Inflammatory macrophage (primary cell): Measurements from ENCODE around the gene ADGRD1.
A peak's percentile ranks its signal among the peaks of the same experiment; 100 is the strongest.

Experiments
- DNase-seq, 2 donors: peaks; one replicate each; pipeline ENCODE4 v3.0.0-alpha.2; 2020 to 2022

Gene ADGRD1

DNA sequence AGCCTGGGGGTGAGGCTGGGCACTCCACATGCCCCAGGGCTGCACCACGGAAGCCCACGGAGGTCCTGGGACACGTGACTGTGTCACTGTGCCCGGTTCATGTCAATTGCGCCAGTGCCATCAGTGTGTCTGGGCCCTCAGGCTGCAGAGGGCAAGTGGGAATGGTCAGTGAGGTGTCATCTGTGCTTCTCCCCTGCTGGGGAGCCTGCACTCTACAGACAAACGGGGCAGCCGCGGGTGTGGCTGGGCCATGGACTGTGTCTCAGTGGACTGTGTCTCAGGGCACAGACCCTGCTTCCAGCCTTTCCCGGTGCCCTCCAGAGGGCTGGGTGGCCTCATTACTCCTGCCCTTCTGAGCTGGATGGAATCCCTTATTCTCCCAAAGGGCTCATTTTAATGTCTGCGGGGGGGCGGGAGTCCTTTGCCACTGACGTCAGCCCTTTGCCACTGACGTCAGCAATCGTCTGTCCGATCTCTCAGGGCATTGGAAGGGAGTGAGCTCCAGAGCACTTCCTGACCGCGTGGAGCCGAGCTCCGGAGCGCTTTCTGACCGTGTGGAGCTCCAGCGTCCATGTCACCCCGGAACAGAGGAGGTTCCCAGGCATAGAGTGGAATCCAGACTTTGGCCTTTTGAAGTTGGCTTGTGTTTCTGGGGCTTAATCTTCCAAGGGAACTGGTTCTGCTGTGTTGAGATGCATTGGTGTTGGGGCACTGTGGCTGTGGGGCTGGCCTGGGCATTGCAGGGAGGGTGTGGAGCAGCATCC is 72.4 kb downstream of the ADGRD1 start:
- no peak for DNase-seq

DNA sequence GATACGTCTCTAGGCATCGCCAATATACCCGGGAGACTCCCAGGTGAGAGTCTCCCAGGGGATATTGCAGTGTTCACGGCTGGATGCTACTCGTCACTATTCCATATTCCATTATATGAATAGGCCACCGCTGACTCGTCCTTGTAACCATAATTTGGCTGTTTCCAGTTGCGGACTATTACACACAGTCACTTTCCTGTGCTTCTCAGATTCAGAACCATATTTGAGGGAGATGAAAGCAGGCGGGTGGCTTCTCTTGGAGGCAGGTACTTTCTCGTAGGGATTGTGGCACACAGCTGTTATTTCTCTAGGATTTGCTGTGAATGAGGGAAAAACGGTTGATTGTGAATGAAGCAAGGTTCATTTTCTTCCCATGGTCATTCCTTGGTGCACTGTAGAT is 73.0 kb downstream of the ADGRD1 start:
- no peak for DNase-seq

DNA sequence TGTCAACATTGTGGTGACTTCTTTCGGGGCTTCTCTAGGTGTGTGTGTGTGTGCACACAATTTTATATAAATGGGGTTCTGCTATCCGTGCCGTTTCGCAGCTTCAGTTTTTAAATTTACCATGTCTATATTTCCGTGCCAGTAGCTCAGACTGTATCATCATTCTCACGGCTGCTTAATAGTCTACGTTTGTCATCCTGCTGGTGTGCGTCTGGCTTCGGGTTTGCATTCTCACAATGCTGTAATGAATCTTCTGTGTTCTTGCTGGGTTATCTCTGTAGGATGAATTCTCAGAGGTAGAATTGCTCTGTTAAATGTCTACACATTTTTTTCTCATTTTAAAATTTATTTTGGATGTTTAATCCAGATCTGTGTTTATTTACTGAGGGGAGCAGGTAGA is 73.6 kb downstream of the ADGRD1 start:
- DNase-seq = no peak

DNA sequence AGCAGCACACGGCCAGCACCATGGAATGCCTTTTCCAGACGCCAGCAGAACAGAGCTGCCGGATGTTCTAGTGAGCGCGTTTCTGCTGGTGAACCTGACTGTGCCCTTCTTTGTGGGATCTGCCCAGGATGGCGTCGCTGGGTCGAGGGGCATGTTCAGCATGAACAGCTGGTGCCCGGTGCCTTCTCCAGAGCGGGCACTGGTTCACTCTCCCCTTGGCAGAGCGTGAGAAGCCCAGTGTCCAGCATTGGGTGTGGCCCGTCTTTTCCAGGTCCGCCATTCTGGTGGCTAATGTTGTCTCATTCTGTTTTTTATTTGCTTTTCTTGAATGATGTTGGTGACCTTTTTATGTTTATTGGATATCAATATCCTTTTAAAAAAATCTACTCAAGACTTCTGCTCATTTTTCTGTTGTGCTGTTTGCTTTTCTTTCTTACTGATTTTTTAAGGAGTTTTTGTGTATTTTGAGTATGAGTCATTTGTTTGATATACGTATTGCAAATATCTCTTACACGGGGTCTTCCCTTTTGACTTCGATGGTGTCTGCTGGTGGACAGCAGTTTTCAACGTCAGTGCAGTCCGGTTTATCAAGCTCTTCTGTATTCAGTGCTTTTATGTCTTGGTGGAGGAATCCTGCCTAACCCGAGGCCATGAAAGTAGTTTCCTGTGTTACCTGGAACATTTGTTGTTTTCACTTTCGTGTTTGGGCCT is 74.3 kb downstream of the ADGRD1 start:
- no peak for DNase-seq

DNA sequence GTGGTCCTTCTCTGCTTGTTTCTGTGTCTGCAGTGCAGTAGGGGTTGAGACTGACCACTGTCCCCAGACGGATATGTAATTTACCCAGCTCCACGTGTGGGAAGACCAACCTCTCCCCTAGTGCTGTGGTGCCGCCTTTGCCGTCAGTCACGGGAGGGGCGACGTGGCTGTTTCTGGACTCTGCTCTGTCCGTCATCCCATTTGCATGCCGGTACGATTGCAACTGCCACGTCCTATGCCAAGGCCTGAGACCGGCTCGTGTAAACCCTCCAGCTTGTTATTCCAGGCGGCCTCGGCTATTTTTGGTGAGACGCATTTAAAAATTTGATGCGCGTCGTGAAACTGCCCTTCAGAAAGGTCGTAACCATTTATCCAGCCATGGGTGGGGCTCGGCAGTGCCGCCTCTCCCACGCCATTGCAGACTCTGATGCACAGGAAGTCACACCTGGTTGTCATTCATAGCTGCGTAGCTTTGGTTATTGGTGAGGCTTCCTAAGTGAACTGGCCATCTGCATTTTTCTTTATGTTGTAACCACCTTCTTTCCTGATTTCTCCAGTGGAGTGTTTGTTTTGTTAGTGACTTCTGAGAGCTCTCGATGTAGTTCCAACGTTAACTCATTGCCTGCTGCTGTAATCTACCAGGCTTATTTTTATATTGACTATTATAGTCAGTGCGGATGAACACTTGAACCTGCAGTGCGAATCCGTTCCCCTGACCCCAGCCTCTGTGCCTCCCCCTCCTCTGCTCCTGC is 75.1 kb downstream of the ADGRD1 start:
- no peak for DNase-seq

DNA sequence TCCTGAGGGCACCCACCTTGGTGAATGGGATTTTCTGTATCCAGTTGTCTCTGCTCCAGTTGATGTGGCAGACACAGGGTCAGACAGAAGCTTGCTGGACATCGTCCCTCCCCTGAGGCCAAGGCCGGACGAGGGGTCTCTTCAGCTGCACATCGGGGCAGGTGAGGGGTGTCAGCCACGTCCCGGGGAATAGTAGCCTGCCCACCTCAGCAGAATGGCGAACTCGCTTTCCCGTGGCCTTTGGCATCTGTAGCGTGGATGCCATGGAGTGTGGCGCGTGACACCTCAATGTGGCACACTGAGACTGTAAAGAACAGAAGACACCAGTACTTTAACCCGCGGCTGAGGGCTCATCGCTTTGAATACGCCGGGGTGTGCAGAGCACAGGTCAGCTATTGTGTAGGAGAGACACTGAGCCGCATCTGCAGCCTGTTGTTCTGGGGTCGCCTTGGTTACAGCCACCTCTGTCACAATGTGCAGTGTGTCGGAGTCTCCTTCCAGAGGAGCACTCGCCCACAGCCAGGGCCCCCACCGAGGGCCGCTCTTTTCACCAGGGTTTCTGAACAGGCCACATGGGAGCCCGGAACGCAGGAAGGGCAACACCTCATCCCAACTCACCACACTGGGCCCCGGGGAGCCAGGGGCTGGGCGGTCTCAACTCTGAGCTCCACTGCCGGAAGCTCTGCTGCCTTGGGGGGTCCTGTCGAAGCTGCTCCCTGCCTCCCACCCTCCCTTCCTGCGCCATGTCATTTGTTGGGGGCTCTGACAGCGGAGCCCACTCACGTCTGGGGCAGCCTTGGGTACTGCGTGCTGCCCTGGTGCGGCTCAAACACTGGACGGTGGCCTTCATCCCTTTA is 77.0 kb downstream of the ADGRD1 start:
- DNase-seq = no peak

DNA sequence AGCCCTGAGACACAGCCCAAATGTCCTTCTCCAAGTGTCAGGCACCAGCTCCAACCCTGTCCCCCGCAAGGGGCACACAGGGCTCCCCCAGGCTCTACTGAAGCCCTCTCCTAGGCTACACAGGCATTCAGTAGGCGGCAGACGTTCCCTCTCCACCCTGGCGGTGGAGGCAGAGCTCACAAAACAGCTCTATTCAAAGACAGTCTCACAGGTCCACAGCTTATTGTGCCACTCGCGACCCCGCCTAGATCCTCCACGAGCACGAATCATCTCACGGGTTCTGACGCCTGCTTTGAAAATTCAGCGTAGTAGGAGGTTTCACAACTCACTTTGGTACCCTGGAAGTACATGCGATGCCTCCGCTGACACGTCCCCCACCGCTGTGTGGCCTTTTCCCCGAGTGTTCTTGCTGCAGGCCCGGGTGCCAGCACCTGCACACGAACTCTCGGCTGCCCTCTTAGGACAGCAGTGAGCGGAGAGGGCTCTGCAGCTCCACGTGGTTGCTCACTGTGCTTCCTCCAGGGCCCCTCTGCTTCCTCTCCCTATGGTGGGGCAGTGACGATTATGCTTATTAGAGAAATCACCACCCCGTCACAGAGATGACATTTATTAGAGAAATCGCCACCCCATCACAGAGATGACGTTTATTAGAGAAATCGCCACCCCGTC is 78.5 kb downstream of the ADGRD1 start:
- DNase-seq = no peak

DNA sequence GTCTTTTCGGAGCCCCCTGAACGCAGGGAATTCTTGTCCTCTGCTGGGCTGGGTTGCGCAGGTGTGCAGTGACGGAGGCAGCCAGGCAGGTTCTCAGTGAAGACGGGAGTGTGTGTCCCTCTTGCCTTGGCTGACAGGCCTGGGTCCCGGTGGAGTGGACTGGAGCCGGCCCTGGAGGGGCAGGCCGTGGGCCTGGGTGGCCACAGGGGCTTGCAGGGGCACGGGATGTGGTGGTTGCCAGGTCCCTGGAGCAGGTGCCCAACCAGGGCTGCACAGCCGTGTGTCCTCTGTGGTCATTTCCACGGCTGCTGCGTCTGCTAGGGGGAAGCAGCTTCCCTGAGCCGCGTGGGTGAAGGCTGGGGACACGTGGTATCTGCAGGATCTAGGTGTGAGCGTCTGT is 79.8 kb downstream of the ADGRD1 start:
- DNase-seq = no peak

DNA sequence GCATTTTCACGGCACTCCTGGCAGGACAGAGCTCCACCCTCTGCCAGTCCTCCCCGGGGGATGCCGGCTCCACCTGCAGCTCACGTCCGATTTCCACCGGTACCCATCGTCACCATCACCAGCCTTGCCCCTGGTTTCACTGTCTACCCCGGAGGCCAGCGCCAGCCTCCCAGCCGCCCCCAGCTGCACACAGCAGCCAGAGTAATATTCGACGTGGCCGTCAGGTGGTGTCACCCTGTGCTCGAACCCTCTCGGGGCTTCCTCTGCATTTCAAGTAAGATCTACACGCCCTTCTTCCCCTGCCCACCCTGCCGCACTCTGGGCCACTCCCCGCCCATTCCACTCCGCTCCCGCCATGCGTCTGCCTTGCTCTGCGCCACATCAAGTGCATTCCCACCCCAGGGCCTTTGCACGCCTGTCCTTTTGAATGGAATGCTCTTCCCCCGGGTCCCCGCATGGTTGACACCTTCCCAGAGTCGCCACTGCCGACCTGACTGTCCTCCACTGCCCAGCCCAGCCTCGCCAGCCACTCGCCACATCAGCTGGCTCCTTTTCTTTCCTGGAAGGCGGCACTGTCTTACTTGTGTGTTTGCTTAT is 80.3 kb downstream of the ADGRD1 start:
- DNase-seq = no peak

DNA sequence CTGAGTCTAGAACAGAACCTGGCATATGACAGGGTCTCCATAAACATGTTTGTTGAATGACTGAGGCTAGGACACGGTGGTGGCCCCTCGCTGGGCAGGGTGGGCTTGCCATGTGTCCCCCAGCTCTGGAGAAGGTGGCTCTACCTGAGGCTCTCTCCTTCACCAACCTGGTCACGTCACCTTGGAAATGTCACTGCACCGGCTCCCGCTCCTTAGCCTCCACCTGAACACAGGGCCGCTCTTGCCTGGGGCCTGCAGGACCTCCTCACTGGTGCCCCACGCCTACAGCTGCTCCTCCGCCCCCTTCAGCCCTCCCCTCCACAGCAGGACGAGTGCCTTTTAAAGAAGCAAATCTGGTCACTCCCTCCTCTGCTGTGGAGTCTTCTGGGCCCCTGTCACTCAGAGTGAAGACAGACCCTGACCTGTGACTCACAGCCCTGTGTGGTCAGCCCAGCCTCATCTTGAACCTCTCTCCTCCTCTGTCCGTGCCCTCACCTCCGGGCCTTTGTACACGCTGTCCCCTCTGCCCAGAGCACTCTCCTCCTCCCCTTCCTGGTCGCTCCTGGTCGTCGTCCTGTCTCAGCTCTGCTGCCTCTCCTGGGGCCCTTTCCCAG is 81.0 kb downstream of the ADGRD1 start:
- DNase-seq = peak in 1 of 2 donors; percentile 19

DNA sequence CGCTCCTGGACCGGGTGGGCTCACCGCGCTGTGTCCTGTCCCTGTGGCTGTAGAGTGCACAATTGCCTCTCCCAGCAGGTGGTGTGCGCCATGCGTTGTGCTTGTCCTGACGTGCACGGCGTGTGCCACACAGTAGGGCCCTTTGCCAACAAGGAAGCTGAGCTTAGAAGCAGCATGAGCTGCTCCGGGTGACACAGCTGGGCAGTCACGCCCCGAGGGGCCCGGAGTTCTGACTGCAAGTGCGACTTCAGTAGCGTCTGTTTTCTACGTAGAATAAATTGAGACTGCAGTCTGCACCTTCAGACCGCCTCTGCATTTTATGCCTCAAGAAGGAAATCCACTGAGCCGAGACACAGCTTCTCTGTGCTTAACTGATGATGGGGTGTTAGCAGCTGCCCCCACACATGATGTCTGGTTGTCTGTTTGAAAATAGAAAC is 81.6 kb downstream of the ADGRD1 start:
- peak in 1 of 2 donors; percentile 28 for DNase-seq

DNA sequence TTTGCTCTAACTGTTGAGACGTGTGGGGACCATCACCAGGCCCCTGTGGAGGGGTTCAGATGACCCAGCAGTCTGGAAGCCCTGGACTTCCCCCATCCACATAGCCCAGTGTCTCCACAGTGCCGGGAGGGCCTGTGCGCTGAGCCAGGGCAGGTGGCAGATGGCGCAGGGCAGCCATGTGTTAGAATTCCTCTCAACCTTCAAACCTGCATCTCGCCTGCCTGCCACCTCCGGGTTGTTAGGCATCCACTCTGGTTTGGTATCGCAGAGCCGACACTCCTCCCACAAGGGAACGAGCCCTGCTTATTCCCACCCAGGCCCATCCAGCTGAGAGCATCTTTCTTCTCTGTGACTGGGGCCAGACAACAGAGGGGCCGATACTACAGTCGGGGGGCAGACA is 84.5 kb downstream of the ADGRD1 start:
- DNase-seq = no peak

DNA sequence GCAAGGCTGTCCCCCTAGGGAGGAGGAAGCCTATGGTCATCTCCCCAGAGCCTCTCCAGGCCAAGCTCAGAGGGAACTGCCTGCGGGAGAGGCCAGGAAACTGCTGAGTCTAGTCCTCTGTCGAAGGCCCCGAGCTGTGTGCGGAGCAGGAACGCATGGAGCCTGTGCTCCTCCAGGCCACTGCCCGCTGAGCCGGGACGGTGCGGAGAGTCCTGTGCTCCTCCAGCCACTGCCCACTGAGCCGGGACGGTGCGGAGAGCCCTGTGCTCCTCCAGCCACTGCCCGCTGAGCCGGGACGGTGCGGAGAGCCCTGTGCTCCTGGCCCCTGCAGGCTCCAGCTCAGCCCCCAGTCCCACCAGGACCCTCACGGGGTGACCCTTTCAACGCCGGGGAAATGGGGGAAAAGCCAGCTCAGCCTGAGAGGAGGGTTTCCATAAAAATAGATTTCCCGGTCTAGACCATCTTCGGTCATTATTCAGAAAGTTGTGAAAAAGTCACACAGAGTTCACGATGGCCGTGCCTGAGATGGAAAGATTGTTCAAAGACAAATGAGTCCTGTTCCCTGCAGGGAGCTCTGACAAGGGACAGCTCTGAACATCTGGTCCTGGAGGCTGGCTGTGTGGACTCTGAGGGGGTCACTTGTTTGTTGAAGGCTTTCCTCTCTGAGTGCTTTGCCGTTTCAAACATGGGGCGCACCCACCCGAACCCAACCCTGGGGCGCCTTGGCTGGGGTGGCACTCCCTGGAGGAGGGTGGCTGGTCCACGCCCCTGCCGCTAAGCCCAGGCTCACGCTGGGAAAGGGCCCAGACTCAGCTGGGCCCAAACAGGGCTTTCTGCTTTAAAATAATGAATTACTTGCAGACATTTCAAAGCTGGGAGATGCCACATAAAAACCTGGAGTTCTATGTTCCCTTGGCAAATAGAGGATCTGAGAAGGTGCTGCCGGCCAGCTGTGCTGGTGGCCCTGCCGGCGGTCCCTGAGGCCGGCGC is 85.5 kb downstream of the ADGRD1 start:
- no peak for DNase-seq

DNA sequence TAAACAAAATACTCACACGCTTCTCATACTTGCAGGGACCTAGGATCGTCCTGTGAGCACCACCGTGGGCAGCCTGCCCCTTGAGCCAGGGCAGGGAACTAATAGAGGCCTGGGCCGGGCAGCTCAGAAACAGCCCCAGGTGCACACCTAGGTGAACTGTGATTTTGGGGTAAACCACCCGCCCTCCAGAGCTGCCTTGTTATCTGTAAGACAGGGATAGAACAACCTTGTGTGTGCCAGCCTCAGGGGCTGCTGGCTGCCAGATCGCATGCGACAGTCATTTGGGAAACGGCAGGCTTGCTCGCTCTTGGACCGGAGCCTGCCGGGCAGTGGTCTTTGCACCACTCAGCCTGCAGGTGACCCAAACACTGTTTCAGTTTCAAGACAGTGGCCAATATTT is 86.8 kb downstream of the ADGRD1 start:
- no peak for DNase-seq

DNA sequence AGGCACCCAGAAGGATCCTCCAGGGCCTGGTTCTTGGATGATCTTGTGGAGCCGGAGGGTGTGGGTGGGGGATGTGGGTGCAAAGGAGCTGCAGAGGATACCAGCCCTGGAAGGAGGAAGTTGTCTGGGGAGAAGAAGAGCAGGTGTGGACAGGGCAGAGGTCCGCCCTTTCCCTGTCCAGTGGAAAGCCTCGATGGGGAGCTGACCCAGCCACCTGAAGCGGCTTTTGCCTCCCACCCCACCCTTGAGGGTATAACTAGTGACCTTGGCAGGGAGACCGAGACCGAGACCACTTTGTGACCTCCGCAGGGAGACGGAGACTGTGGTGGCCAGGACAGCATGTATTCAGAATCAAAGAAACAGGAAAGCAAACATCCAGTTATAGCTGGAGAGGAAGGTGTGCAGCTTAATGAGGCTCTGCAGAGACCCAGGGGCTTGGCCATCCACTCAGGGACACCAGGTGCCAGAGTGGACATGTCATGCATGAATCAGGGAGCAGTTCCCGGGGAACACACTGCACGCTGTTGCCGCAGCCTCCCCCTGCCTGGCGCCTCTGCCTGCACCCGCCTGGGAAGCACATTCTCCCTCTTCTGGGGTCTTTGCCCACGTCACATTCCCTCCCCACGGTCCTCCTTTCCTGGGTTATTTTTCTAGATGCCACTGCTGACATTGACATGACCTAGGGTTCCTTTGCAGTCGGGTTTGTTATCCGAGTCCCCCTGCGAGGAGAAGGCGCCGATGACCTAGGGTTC is 87.7 kb downstream of the ADGRD1 start:
- no peak for DNase-seq

DNA sequence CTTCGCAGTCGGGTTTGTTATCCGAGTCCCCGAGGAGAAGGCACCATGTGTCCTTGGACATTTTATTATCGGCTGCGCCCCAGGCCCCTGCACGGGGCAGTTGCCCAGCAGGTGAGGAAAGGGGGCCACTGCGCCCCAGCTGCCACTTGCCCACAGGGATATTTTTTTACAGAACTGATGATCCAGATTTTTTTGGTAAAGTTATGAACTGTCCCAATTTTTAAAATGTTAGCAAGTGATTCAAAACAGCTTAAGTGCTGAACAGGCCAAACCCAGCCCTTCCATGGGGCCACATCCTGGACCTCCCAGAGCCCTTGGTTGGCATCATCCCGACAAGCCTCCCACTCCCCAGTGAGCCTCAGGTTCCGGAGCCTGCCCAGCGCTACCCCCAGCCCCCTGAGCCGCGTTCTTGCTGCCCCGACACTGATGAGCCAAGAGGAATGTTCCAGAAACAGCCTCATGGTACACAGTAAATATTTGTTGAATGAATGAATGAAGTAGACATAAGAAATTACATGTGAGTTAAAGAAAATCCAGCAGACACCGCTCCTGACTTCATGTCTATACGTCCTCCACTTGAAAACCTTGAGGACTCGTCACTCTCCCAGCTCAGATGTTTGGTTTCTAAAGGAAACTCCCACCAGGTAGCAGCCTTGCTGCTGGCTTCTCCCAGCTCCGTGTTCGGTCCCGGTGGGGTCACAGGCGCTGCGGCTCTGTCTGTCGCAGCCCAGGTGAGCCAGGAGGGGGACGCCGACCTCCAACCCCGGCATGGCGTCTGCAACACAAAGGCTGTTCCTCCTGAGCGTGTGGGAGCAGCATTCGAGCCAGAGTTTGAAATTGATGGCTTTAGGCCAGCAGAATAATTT is 88.5 kb downstream of the ADGRD1 start:
- no peak for DNase-seq

DNA sequence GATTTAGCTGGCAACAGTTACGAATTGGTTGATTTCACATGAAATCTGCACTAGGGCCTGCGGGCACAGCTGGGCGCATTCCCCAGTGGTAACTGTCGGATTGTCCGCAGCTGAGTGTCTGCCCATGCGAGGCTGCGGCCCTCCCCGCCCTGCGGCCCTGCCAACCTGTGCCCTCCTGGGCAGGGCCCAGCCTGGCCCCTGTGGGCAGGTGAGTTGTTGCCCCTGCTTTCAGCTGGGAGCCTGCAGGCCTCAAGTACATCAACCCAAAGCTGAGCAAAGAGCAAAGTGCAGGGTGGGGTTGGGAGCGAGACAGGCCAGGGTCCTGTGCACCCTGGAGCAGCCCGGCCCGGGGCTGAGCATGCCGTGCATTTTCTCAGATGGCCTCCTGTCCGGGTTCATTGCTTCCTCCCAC is 89.1 kb downstream of the ADGRD1 start:
- no peak for DNase-seq

DNA sequence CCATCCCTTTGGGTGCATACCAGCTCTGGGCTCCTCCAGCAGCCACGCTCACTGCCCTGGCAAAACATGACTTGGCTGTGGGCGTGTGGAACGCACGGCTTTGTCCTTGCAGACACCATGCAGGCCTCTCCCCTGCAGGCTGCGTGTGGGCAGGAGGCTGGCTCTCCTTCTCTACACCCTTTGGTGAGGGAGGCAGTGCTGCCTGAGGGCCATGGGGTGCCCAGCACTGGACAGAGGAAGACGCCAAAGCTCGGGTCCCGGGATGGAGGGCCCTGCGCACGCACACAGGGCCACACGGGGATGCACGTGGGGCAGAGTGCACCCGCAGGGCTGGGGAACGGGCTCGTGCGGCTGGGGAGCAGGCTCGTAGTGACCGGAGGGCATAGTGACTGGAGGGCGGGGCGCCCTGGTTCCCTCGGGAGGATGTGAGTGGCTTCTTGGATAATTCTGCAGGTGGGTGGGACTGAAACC is 89.7 kb downstream of the ADGRD1 start:
- peak in 1 of 2 donors; percentile 8 for DNase-seq
